Upper lobe of right lung (tissue), 1 donor: ENCODE data around the gene KRTAP3-2. TPM values are rescaled to one million over a fixed set of nuclear protein-coding genes. Genes with fewer than 3 reads are reported as not detected.

Experiments
- ATAC-seq: fragments of 200-7000 bp; cut with Tn5 transposase; one replicate; pipeline ENCODE4 v1.9.1; 2020; ENCODE audit warnings: mild to moderate bottlenecking, moderate library complexity
- DNase-seq: peaks from one replicate; pipeline ENCODE4 v3.0.0-alpha.2; 2020
- H3K27ac ChIP-seq: fragments of 200-600 bp; one replicate; pipeline ENCODE4 v1.8.0; 2022
- H3K27me3 ChIP-seq: fragments of 200-600 bp; one replicate; pipeline ENCODE4 v1.8.0; 2022; ENCODE audit warnings: mild to moderate bottlenecking
- H3K36me3 ChIP-seq: fragments of 200-600 bp; one replicate; pipeline ENCODE4 v1.8.0; 2022
- H3K4me1 ChIP-seq: fragments of 200-600 bp; one replicate; pipeline ENCODE4 v1.8.0; 2022
- H3K4me3 ChIP-seq: fragments of 200-600 bp; one replicate; pipeline ENCODE4 v1.8.0; 2022; ENCODE audit warnings: mild to moderate bottlenecking
- H3K9me3 ChIP-seq: fragments of 200-600 bp; one replicate; pipeline ENCODE4 v1.8.0; 2022
- CTCF ChIP-seq: fragments of 200-600 bp; IDR thresholded peaks from one replicate; pipeline ENCODE4 v1.8.0; 2022; ENCODE audit warnings: antibody characterized with exemption
- intact Hi-C: fragments of 100-400 bp; cut with DNase I; formaldehyde crosslinking; loops from one replicate; pipeline ENCODE4 v1.11.0; 2022
- total RNA-seq: library from RNA; stranded (reverse); fragmentation: NEBNext Ultra II Directional; extraction: Animal tissue kit (Norgen Biotek cat#: 25700); gene quantifications from one replicate; pipeline ENCODE4 v1.2.1, GENCODE V29; 2021
- donor health status: DM: no; HTN: yes; CAD: no; lungs with severe emphysema.

The KRTAP3-2 gene
- total RNA-seq, 1 donor from 2014 or later, result not detected

- Histone ChIP-seq H3K9me3 (no peaks in the 10 kb centered on the region), H3K36me3 (no peaks in the 10 kb centered on the region), H3K4me3 (no peak overlapping the region), H3K27me3 (peaks cover 6% of the 10 kb centered on the region), H3K27ac (no peak overlapping the region), H3K4me1 (no peaks in the 10 kb centered on the region)
- TF ChIP-seq CTCF, result no peak
- no peak for ATAC-seq
- intact Hi-C loops, result no loop called here
- DNase-seq, result no peak
These were observed 18.6 kb downstream of the KRTAP3-2 start for GRCh38 chr17:40981115-40981514.

GRCh38 chr17:40980596-40980995 lies 19.1 kb downstream of the KRTAP3-2 start:
- TF ChIP-seq CTCF, result no peak
- intact Hi-C loops, result no loop called here
- no peaks in the 10 kb centered on the region for H3K4me1 ChIP-seq
- no peaks in the 10 kb centered on the region for H3K36me3 ChIP-seq
- no peak for DNase-seq
- no peak overlapping the region for H3K4me3 ChIP-seq
- peaks cover 6% of the 10 kb centered on the region for H3K27me3 ChIP-seq
- no peak for ATAC-seq
- no peaks in the 10 kb centered on the region for H3K9me3 ChIP-seq
- H3K27ac ChIP-seq, result no peak overlapping the region

- Histone ChIP-seq H3K27me3 (peaks cover 6% of the 10 kb centered on the region), H3K36me3 (no peaks in the 10 kb centered on the region), H3K4me1 (no peaks in the 10 kb centered on the region), H3K27ac (no peak overlapping the region), H3K9me3 (no peaks in the 10 kb centered on the region), H3K4me3 (no peak overlapping the region)
- TF ChIP-seq CTCF, result no peak
- ATAC-seq (no peak), DNase-seq (no peak)
- intact Hi-C loops, result no loop called here
These were observed 19.6 kb downstream of the KRTAP3-2 start for GRCh38 chr17:40980117-40980516.

- ATAC-seq, result peak; percentile 65
- Histone ChIP-seq H3K4me1 (no peaks in the 10 kb centered on the region), H3K9me3 (no peaks in the 10 kb centered on the region), H3K27me3 (peaks cover 6% of the 10 kb centered on the region), H3K27ac (no peak overlapping the region), H3K4me3 (no peak overlapping the region), H3K36me3 (no peaks in the 10 kb centered on the region)
- no peak for TF ChIP-seq CTCF
- intact Hi-C loops, result no loop called here
- no peak for DNase-seq
These were observed 21.0 kb downstream of the KRTAP3-2 start for GRCh38 chr17:40978575-40979151.

GRCh38 chr17:40975516-40975915 lies 24.2 kb downstream of the KRTAP3-2 start:
- ATAC-seq, result no peak
- no peak overlapping the region for H3K27ac ChIP-seq
- H3K4me3 ChIP-seq, result no peak overlapping the region
- no peak for DNase-seq
- intact Hi-C loops, result no loop called here
- TF ChIP-seq CTCF, result no peak
- H3K9me3 ChIP-seq, result no peaks in the 10 kb centered on the region
- no peaks in the 10 kb centered on the region for H3K36me3 ChIP-seq
- H3K4me1 ChIP-seq, result no peaks in the 10 kb centered on the region
- peaks cover 6% of the 10 kb centered on the region for H3K27me3 ChIP-seq

GRCh38 chr17:40974366-40974765 lies 25.3 kb downstream of the KRTAP3-2 start:
- H3K9me3 ChIP-seq, result no peaks in the 10 kb centered on the region
- DNase-seq, result no peak
- H3K27me3 ChIP-seq, result peaks cover 6% of the 10 kb centered on the region
- no peak overlapping the region for H3K4me3 ChIP-seq
- no peak for ATAC-seq
- H3K4me1 ChIP-seq, result no peaks in the 10 kb centered on the region
- no peak overlapping the region for H3K27ac ChIP-seq
- no peaks in the 10 kb centered on the region for H3K36me3 ChIP-seq
- intact Hi-C loops, result no loop called here
- no peak for TF ChIP-seq CTCF
